ENCODE measurements around the gene ITIH4.

The ITIH4 gene

GRCh38 chr3:52859686-52860423 is 29.4 kb upstream of the ITIH4 start:
- TF ChIP-seq POLR2A (IDR thresholded peaks at IDR 0.05; ENCODE audit: low read depth, low read length), result no peak
- DNase-seq (ENCODE audit: insufficient read length, low spot score), result no peak
- FAIRE-seq, result no peak

GRCh38 chr3:52857864-52858263 is 27.4 kb upstream of the ITIH4 start:
- TF ChIP-seq POLR2A (IDR thresholded peaks at IDR 0.05; ENCODE audit: low read depth, low read length), result no peak
- DNase-seq (ENCODE audit: insufficient read length, low spot score), result no peak
- no peak for FAIRE-seq

- no peak for FAIRE-seq
- no peak for TF ChIP-seq POLR2A (IDR thresholded peaks at IDR 0.05; ENCODE audit: low read depth, low read length)
- no peak for DNase-seq (ENCODE audit: insufficient read length, low spot score)
These were observed 26.7 kb upstream of the ITIH4 start for GRCh38 chr3:52857133-52857532.

- FAIRE-seq (no peak), DNase-seq (ENCODE audit: insufficient read length, low spot score) (no peak)
- no peak for TF ChIP-seq POLR2A (IDR thresholded peaks at IDR 0.05; ENCODE audit: low read depth, low read length)
These were observed 26.2 kb upstream of the ITIH4 start for GRCh38 chr3:52856666-52857065.

- no peak for TF ChIP-seq POLR2A (IDR thresholded peaks at IDR 0.05; ENCODE audit: low read depth, low read length)
- FAIRE-seq, result no peak
These were observed 23.5 kb upstream of the ITIH4 start for GRCh38 chr3:52854013-52854412.

GRCh38 chr3:52852419-52852818 is 21.9 kb upstream of the ITIH4 start:
- no peak for FAIRE-seq
- DNase-seq (ENCODE audit: insufficient read length, low spot score), result no peak
- TF ChIP-seq POLR2A (IDR thresholded peaks at IDR 0.05; ENCODE audit: low read depth, low read length), result no peak

More at GRCh38 chr3:52854013-52854412, 23.5 kb upstream of the ITIH4 start:
- no peak for DNase-seq (ENCODE audit: insufficient read length, low spot score)

GRCh38 chr3:52851348-52851747 is 20.9 kb upstream of the ITIH4 start:
- FAIRE-seq (peak; percentile 68), DNase-seq (ENCODE audit: insufficient read length, low spot score) (peak; percentile 73)
- no peak for TF ChIP-seq POLR2A (IDR thresholded peaks at IDR 0.05; ENCODE audit: low read depth, low read length)

GRCh38 chr3:52849656-52850055 is 19.2 kb upstream of the ITIH4 start:
- FAIRE-seq (no peak), DNase-seq (ENCODE audit: insufficient read length, low spot score) (no peak)
- TF ChIP-seq POLR2A (IDR thresholded peaks at IDR 0.05; ENCODE audit: low read depth, low read length), result no peak

GRCh38 chr3:52848617-52849016 is 18.1 kb upstream of the ITIH4 start:
- TF ChIP-seq POLR2A (IDR thresholded peaks at IDR 0.05; ENCODE audit: low read depth, low read length), result no peak
- FAIRE-seq, result peak; percentile 74
- DNase-seq (ENCODE audit: insufficient read length, low spot score), result peak; percentile 38

- no peak for TF ChIP-seq POLR2A (IDR thresholded peaks at IDR 0.05; ENCODE audit: low read depth, low read length)
- DNase-seq (ENCODE audit: insufficient read length, low spot score) (no peak), FAIRE-seq (no peak)
These were observed 17.3 kb upstream of the ITIH4 start for GRCh38 chr3:52847726-52848125.

- no peak for DNase-seq (ENCODE audit: insufficient read length, low spot score)
- FAIRE-seq, result no peak
- no peak for TF ChIP-seq POLR2A (IDR thresholded peaks at IDR 0.05; ENCODE audit: low read depth, low read length)
These were observed 16.8 kb upstream of the ITIH4 start for GRCh38 chr3:52847241-52847640.

- FAIRE-seq, result no peak
- TF ChIP-seq POLR2A (IDR thresholded peaks at IDR 0.05; ENCODE audit: low read depth, low read length), result no peak
- no peak for DNase-seq (ENCODE audit: insufficient read length, low spot score)
These were observed 16.0 kb upstream of the ITIH4 start for GRCh38 chr3:52846432-52846965.

GRCh38 chr3:52845691-52846431 is 15.4 kb upstream of the ITIH4 start:
- DNase-seq (ENCODE audit: insufficient read length, low spot score) (no peak), FAIRE-seq (no peak)
- no peak for TF ChIP-seq POLR2A (IDR thresholded peaks at IDR 0.05; ENCODE audit: low read depth, low read length)

GRCh38 chr3:52845157-52845556 is 14.7 kb upstream of the ITIH4 start:
- FAIRE-seq (no peak), DNase-seq (ENCODE audit: insufficient read length, low spot score) (no peak)
- no peak for TF ChIP-seq POLR2A (IDR thresholded peaks at IDR 0.05; ENCODE audit: low read depth, low read length)

Measured in H54 (cell line).